Loucy (cell line): ENCODE data around the gene FABP6.

Experiments used
- H2AFZ ChIP-seq: fragments of 200-600 bp; sonication (generic); 2 replicates; pipeline ENCODE4 v1.6.0; 2016; ENCODE audit warnings: antibody characterized with exemption, mild to moderate bottlenecking, low read length, moderate library complexity
- H3F3A ChIP-seq: fragments of 200-600 bp; 2 replicates; pipeline ENCODE4 v1.6.0; 2016; ENCODE audit warnings: antibody characterized with exemption, low read depth, mild to moderate bottlenecking
- H3K27me3 ChIP-seq: fragments of 200-600 bp; sonication (generic); 2 replicates; pipeline ENCODE4 v1.6.1; 2014; ENCODE audit warnings: low read length, mild to moderate bottlenecking; ENCODE audit not compliant: insufficient read depth, poor library complexity, severe bottlenecking
- H3K36me3 ChIP-seq: fragments of 200-600 bp; sonication (generic); 2 replicates; pipeline ENCODE4 v1.6.1; 2016; ENCODE audit warnings: low read length; ENCODE audit not compliant: insufficient read depth
- H3K4me1 ChIP-seq: fragments of 200-600 bp; sonication (generic); 2 replicates; pipeline ENCODE4 v1.5.1; 2014; ENCODE audit warnings: low read length, mild to moderate bottlenecking; ENCODE audit not compliant: insufficient read depth, poor library complexity, severe bottlenecking
- H3K4me2 ChIP-seq: fragments of 200-600 bp; sonication (generic); 2 replicates; pipeline ENCODE4 v1.6.0; 2014; ENCODE audit warnings: antibody characterized with exemption, low read length, low read depth, mild to moderate bottlenecking; ENCODE audit not compliant: poor library complexity, severe bottlenecking
- H3K4me3 ChIP-seq: fragments of 200-600 bp; sonication (generic); 2 replicates; pipeline ENCODE4 v1.5.1; 2014; ENCODE audit warnings: low read length, mild to moderate bottlenecking, mixed read lengths; ENCODE audit not compliant: poor library complexity, severe bottlenecking
- H3K79me2 ChIP-seq: fragments of 200-600 bp; sonication (generic); 2 replicates; pipeline ENCODE4 v1.6.1; 2014; ENCODE audit warnings: low read length; ENCODE audit not compliant: insufficient read depth
- H3K9ac ChIP-seq: fragments of 200-600 bp; sonication (generic); 2 replicates; pipeline ENCODE4 v1.6.0; 2014; ENCODE audit warnings: mild to moderate bottlenecking, low read depth, low read length, moderate library complexity; ENCODE audit not compliant: poor library complexity, severe bottlenecking
- H3K9me2 ChIP-seq: fragments of 200-600 bp; sonication (generic); replicated peaks from 2 replicates; pipeline ENCODE4 v1.6.1; 2016; ENCODE audit warnings: low read depth, low read length, mixed read lengths
- H3K9me3 ChIP-seq: fragments of 200-600 bp; sonication (generic); 2 replicates; pipeline ENCODE4 v1.6.1; 2014; ENCODE audit warnings: mild to moderate bottlenecking, antibody characterized with exemption, low read length, low read depth; ENCODE audit not compliant: insufficient read depth
- H4K20me1 ChIP-seq: fragments of 200-600 bp; sonication (generic); 2 replicates; pipeline ENCODE4 v1.6.0; 2014; ENCODE audit warnings: antibody characterized with exemption, low read length, mild to moderate bottlenecking; ENCODE audit not compliant: insufficient read depth, poor library complexity, severe bottlenecking
- EZH2phosphoT487 ChIP-seq: fragments of 200-600 bp; IDR thresholded peaks from 2 replicates; pipeline ENCODE4 v1.6.1; 2018; ENCODE audit warnings: antibody characterized with exemption, mild to moderate bottlenecking, moderate library complexity, borderline replicate concordance
- TF ChIP-seq, protein P1 (sequence below): fragments of 200-600 bp; sonication (generic); conservative IDR thresholded peaks from 2 replicates; pipeline ENCODE4 v1.5.1; 2014; ENCODE audit warnings: mild to moderate bottlenecking, antibody characterized with exemption, low read length

FABP6 gene

DNA sequence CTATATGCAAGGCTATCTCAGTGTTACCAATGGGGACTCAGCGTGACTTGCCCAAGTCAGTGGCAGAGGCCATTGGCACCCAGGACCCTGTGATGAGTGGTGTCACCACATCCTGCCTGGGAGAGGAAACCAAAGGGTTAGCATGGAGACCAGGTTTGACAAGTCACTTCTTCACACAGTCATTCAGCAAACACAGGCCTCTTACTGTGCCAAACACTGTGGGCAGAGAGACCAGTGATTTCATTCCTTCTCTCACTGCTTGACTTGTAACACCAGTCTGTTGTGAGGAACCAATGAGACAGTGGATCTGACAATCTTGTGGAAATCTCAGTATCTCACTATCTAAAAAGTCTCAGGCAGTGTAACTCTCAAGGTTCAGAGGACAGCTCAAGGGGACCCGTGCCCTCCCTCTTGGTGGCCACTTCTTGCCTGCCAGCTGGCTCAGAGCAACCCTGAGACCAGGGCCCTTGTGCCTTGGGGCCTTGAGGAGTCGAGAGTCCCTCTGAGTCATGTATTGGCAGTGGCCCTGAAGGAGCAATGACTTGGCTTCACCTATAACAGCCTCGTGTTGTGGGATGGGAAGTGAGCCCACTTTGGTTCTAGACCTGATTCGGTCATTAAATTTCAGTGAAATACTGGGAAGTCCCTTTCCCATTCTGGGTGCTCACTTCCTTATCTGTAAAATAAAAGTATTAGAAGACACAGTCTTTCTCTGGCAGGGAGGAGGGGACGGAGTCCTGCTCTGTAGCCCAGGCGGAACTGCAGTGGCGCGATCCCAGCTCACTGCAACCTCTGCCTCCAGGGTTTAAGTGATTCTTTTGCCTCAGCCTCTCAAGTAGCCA, 1.6 kb downstream of the FABP6 start:
- H3K9me2 ChIP-seq, result no peaks in the 10 kb centered on the region
- H3K9ac ChIP-seq, result no peak overlapping the region
- TF ChIP-seq, protein P1, sequence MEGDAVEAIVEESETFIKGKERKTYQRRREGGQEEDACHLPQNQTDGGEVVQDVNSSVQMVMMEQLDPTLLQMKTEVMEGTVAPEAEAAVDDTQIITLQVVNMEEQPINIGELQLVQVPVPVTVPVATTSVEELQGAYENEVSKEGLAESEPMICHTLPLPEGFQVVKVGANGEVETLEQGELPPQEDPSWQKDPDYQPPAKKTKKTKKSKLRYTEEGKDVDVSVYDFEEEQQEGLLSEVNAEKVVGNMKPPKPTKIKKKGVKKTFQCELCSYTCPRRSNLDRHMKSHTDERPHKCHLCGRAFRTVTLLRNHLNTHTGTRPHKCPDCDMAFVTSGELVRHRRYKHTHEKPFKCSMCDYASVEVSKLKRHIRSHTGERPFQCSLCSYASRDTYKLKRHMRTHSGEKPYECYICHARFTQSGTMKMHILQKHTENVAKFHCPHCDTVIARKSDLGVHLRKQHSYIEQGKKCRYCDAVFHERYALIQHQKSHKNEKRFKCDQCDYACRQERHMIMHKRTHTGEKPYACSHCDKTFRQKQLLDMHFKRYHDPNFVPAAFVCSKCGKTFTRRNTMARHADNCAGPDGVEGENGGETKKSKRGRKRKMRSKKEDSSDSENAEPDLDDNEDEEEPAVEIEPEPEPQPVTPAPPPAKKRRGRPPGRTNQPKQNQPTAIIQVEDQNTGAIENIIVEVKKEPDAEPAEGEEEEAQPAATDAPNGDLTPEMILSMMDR, result no peak
- no peak for TF ChIP-seq EZH2phosphoT487
- H3K4me1 ChIP-seq, result no peaks in the 10 kb centered on the region
- no peaks in the 10 kb centered on the region for H3F3A ChIP-seq
- no peaks in the 10 kb centered on the region for H3K36me3 ChIP-seq
- H3K79me2 ChIP-seq, result no peaks in the 10 kb centered on the region
- H3K4me2 ChIP-seq, result no peak overlapping the region
- H3K4me3 ChIP-seq, result no peak overlapping the region
- no peaks in the 10 kb centered on the region for H3K27me3 ChIP-seq
- H3K9me3 ChIP-seq, result no peaks in the 10 kb centered on the region
- H2AFZ ChIP-seq, result no peak overlapping the region
- no peaks in the 10 kb centered on the region for H4K20me1 ChIP-seq

DNA sequence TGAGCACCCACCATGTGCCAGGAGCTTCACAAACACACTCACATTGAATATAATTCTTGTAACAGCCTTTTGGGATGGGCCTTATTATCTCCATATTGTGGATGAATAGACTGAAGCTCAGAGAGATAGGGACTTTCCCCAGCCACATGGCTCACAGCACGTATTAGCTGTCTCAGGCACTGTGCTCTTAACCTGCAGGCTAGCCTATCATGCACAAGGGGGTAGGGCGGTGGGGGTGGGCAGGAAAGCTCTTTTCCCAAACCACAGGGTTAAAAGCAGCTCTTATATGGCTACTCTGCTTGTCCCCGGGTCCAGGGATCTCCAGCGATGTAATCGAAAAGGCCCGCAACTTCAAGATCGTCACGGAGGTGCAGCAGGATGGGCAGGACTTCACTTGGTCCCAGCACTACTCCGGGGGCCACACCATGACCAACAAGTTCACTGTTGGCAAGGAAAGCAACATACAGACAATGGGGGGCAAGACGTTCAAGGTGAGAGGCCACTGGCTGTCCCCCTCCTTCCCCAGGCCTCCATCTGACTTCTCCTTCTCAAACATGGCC, 2.6 kb downstream of the FABP6 start:
- H4K20me1 ChIP-seq, result no peaks in the 10 kb centered on the region
- H3K4me2 ChIP-seq, result no peak overlapping the region
- no peaks in the 10 kb centered on the region for H3K9me3 ChIP-seq
- no peaks in the 10 kb centered on the region for H3K4me1 ChIP-seq
- H2AFZ ChIP-seq, result no peak overlapping the region
- TF ChIP-seq EZH2phosphoT487, result no peak
- TF ChIP-seq, protein P1, result no peak
- H3K36me3 ChIP-seq, result no peaks in the 10 kb centered on the region
- H3K4me3 ChIP-seq, result no peak overlapping the region
- H3K9me2 ChIP-seq, result no peaks in the 10 kb centered on the region
- H3F3A ChIP-seq, result no peaks in the 10 kb centered on the region
- no peak overlapping the region for H3K9ac ChIP-seq
- H3K27me3 ChIP-seq, result no peaks in the 10 kb centered on the region
- no peaks in the 10 kb centered on the region for H3K79me2 ChIP-seq

DNA sequence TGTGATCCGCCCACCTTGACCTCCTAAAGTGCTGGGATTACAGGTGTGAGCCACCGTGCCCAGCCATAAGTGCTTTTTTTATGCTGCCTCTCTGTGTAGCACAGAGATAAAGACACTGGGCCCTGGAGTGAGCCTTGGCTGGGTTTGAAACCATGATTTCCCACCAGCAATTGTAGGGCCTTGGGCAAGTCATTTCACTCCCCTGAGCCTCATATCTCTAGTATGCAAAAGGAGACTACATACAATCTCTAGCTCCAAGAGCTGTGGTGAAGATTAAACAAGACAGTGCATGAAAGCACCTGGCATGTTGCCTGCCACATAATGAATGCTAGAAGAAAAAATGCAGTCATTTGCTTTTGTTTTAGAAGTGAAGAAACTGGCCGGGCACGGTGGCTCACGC, 3.9 kb downstream of the FABP6 start:
- H3K27me3 ChIP-seq, result no peaks in the 10 kb centered on the region
- H3K9me2 ChIP-seq, result no peaks in the 10 kb centered on the region
- no peak overlapping the region for H2AFZ ChIP-seq
- TF ChIP-seq EZH2phosphoT487, result no peak
- TF ChIP-seq, protein P1, result no peak
- no peak overlapping the region for H3K4me2 ChIP-seq
- H3K36me3 ChIP-seq, result no peaks in the 10 kb centered on the region
- H4K20me1 ChIP-seq, result no peaks in the 10 kb centered on the region
- H3K79me2 ChIP-seq, result no peaks in the 10 kb centered on the region
- H3K9ac ChIP-seq, result no peak overlapping the region
- H3K9me3 ChIP-seq, result no peaks in the 10 kb centered on the region
- no peaks in the 10 kb centered on the region for H3F3A ChIP-seq
- H3K4me3 ChIP-seq, result no peak overlapping the region
- no peaks in the 10 kb centered on the region for H3K4me1 ChIP-seq
